ENCODE results near the gene RAB9A.
"Not testable (repeated sequence)": the region's sequence is repeated elsewhere in the genome, so short reads cannot be mapped to it uniquely, and the experiment has no call there.

Gene RAB9A

GRCh38 chrX:13647709-13648212 is 41.2 kb upstream of the RAB9A start:
- Histone ChIP-seq H3K4me3 (ENCODE audit: low read length) (no peak overlapping the region), H3K9me3 (ENCODE audit: control insufficient read depth, insufficient read depth, low read length) (no peaks in the 10 kb centered on the region), H3K27ac (ENCODE audit: low read depth, low read length) (no peak overlapping the region), H3F3A (ENCODE audit: control insufficient read depth, insufficient read depth) (no peaks in the 10 kb centered on the region), H3K36me3 (ENCODE audit: control insufficient read depth, low read length) (no peaks in the 10 kb centered on the region), H3K4me1 (ENCODE audit: control insufficient read depth, low read length) (peaks cover 6% of the 10 kb centered on the region), H3K27me3 (ENCODE audit: control insufficient read depth, low read length) (no peaks in the 10 kb centered on the region), H3K9me2 (replicated peaks; ENCODE audit: control insufficient read depth, low read length) (no peaks in the 10 kb centered on the region), H4K20me1 (ENCODE audit: control insufficient read depth, insufficient read depth, low read depth, low read length) (no peaks in the 10 kb centered on the region), H3K79me2 (ENCODE audit: control insufficient read depth, low read length) (no peaks in the 10 kb centered on the region), H3K4me2 (ENCODE audit: low read length) (no peak overlapping the region)
- TF ChIP-seq EZH2phosphoT487 (IDR thresholded peaks at IDR 0.05; ENCODE audit: borderline replicate concordance, low read length) (no peak), CTCF (IDR thresholded peaks at IDR 0.05; ENCODE audit: low read depth, low read length, poor library complexity, severe bottlenecking) (no peak)

GRCh38 chrX:13648336-13648735 is 40.6 kb upstream of the RAB9A start:
- not testable (repeated sequence) for H3K27me3 ChIP-seq (ENCODE audit: control insufficient read depth, low read length); H4K20me1 ChIP-seq (ENCODE audit: control insufficient read depth, insufficient read depth, low read depth, low read length); H3K27ac ChIP-seq (ENCODE audit: low read depth, low read length); H3K4me3 ChIP-seq (ENCODE audit: low read length); H3K36me3 ChIP-seq (ENCODE audit: control insufficient read depth, low read length); H3K4me2 ChIP-seq (ENCODE audit: low read length); H3K79me2 ChIP-seq (ENCODE audit: control insufficient read depth, low read length); H3K9me2 ChIP-seq (replicated peaks; ENCODE audit: control insufficient read depth, low read length); H3K9me3 ChIP-seq (ENCODE audit: control insufficient read depth, insufficient read depth, low read length); H3F3A ChIP-seq (ENCODE audit: control insufficient read depth, insufficient read depth); H3K4me1 ChIP-seq (ENCODE audit: control insufficient read depth, low read length)

- Histone ChIP-seq H3K79me2 (ENCODE audit: control insufficient read depth, low read length) (peaks cover 15% of the 10 kb centered on the region), H3K27me3 (ENCODE audit: control insufficient read depth, low read length) (no peaks in the 10 kb centered on the region), H3K27ac (ENCODE audit: low read depth, low read length) (no peak overlapping the region), H3K9me2 (replicated peaks; ENCODE audit: control insufficient read depth, low read length) (no peaks in the 10 kb centered on the region), H3K4me1 (ENCODE audit: control insufficient read depth, low read length) (peaks cover 17% of the 10 kb centered on the region), H3K4me3 (ENCODE audit: low read length) (no peak overlapping the region), H3F3A (ENCODE audit: control insufficient read depth, insufficient read depth) (no peaks in the 10 kb centered on the region), H3K4me2 (ENCODE audit: low read length) (no peak overlapping the region), H3K36me3 (ENCODE audit: control insufficient read depth, low read length) (no peaks in the 10 kb centered on the region), H4K20me1 (ENCODE audit: control insufficient read depth, insufficient read depth, low read depth, low read length) (no peaks in the 10 kb centered on the region), H3K9me3 (ENCODE audit: control insufficient read depth, insufficient read depth, low read length) (no peaks in the 10 kb centered on the region)
- TF ChIP-seq CTCF (IDR thresholded peaks at IDR 0.05; ENCODE audit: low read depth, low read length, poor library complexity, severe bottlenecking) (no peak), EZH2phosphoT487 (IDR thresholded peaks at IDR 0.05; ENCODE audit: borderline replicate concordance, low read length) (no peak)
These were observed 39.1 kb upstream of the RAB9A start for GRCh38 chrX:13649838-13650237.

GRCh38 chrX:13650318-13650717 is 38.6 kb upstream of the RAB9A start:
- Histone ChIP-seq H3K27ac (ENCODE audit: low read depth, low read length) (no peak overlapping the region), H3K36me3 (ENCODE audit: control insufficient read depth, low read length) (no peaks in the 10 kb centered on the region), H4K20me1 (ENCODE audit: control insufficient read depth, insufficient read depth, low read depth, low read length) (no peaks in the 10 kb centered on the region), H3K79me2 (ENCODE audit: control insufficient read depth, low read length) (peaks cover 19% of the 10 kb centered on the region), H3K4me2 (ENCODE audit: low read length) (no peak overlapping the region), H3K4me1 (ENCODE audit: control insufficient read depth, low read length) (peaks cover 22% of the 10 kb centered on the region), H3K4me3 (ENCODE audit: low read length) (no peak overlapping the region), H3K9me3 (ENCODE audit: control insufficient read depth, insufficient read depth, low read length) (no peaks in the 10 kb centered on the region), H3F3A (ENCODE audit: control insufficient read depth, insufficient read depth) (no peaks in the 10 kb centered on the region), H3K9me2 (replicated peaks; ENCODE audit: control insufficient read depth, low read length) (no peaks in the 10 kb centered on the region), H3K27me3 (ENCODE audit: control insufficient read depth, low read length) (no peaks in the 10 kb centered on the region)
- TF ChIP-seq CTCF (IDR thresholded peaks at IDR 0.05; ENCODE audit: low read depth, low read length, poor library complexity, severe bottlenecking) (no peak), EZH2phosphoT487 (IDR thresholded peaks at IDR 0.05; ENCODE audit: borderline replicate concordance, low read length) (no peak)

Data from DOHH2 (cell line).